Measurements from ENCODE around the gene FST. TPM values are rescaled to one million over a fixed set of nuclear protein-coding genes. Genes with fewer than 3 reads are reported as not detected.
A peak's percentile ranks its signal among the peaks of the same experiment; 100 is the strongest.

FST gene
- total and polyA plus RNA-seq, 2 of the 13 experiments (the other 11 are each of a cell fraction or from before 2014, with no cell fraction given): 38.6 to 136 TPM

- TF ChIP-seq, protein P1, sequence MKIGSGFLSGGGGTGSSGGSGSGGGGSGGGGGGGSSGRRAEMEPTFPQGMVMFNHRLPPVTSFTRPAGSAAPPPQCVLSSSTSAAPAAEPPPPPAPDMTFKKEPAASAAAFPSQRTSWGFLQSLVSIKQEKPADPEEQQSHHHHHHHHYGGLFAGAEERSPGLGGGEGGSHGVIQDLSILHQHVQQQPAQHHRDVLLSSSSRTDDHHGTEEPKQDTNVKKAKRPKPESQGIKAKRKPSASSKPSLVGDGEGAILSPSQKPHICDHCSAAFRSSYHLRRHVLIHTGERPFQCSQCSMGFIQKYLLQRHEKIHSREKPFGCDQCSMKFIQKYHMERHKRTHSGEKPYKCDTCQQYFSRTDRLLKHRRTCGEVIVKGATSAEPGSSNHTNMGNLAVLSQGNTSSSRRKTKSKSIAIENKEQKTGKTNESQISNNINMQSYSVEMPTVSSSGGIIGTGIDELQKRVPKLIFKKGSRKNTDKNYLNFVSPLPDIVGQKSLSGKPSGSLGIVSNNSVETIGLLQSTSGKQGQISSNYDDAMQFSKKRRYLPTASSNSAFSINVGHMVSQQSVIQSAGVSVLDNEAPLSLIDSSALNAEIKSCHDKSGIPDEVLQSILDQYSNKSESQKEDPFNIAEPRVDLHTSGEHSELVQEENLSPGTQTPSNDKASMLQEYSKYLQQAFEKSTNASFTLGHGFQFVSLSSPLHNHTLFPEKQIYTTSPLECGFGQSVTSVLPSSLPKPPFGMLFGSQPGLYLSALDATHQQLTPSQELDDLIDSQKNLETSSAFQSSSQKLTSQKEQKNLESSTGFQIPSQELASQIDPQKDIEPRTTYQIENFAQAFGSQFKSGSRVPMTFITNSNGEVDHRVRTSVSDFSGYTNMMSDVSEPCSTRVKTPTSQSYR (CRISPR knock-in tag; IDR thresholded peaks at IDR 0.05; ENCODE audit: borderline replicate concordance): 0 out of 2 replicates have a peak, but pooled peaks have one; percentile 20
- TF ChIP-seq ZNF274 (CRISPR knock-in tag; IDR thresholded peaks at IDR 0.05) (no peak), ZBTB8A (CRISPR knock-in tag; IDR thresholded peaks at IDR 0.05; ENCODE audit: borderline replicate concordance, low read depth) (0 out of 2 replicates have a peak, but pooled peaks have one; percentile 24), TCF7L2 (IDR thresholded peaks at IDR 0.05; ENCODE audit: low read depth, low read length) (no peak), ZNF329 (CRISPR knock-in tag; IDR thresholded peaks at IDR 0.05; ENCODE audit: low read depth) (no peak), HDAC1 (CRISPR knock-in tag; IDR thresholded peaks at IDR 0.05) (peak; percentile 20; the same call in 1 of the 2 replicates), ZNF431 (CRISPR knock-in tag; IDR thresholded peaks at IDR 0.05; ENCODE audit: borderline replicate concordance, low read depth) (0 out of 2 replicates have a peak, but pooled peaks have one; percentile 13), MLLT10 (CRISPR knock-in tag; IDR thresholded peaks at IDR 0.05) (peak; percentile 65; the same call in 1 of the 2 replicates), ETV5 (CRISPR knock-in tag; IDR thresholded peaks at IDR 0.05; ENCODE audit: borderline replicate concordance) (no peak), FOXM1 (CRISPR knock-in tag; IDR thresholded peaks at IDR 0.05) (no peak), ZFX (CRISPR knock-in tag; IDR thresholded peaks at IDR 0.05; ENCODE audit: low read depth) (peak; percentile 55; the same call in 1 of the 2 replicates), MAF1 (CRISPR knock-in tag; IDR thresholded peaks at IDR 0.05; ENCODE audit: borderline replicate concordance) (no peak), FIP1L1 (IDR thresholded peaks at IDR 0.05; ENCODE audit: borderline replicate concordance, insufficient read depth, low read depth, low read length) (0 out of 2 replicates have a peak, but pooled peaks have one; percentile 71), SAP130 (CRISPR knock-in tag; IDR thresholded peaks at IDR 0.05; ENCODE audit: low read depth) (peak; percentile 50), HOXA3 (CRISPR knock-in tag; IDR thresholded peaks at IDR 0.05) (peak; percentile 37; the same call in 1 of the 2 replicates), THAP11 (CRISPR knock-in tag; IDR thresholded peaks at IDR 0.05) (0 out of 2 replicates have a peak, but pooled peaks have one; percentile 16), PAF1 (CRISPR knock-in tag; IDR thresholded peaks at IDR 0.05) (peak; percentile 67; the same call in 1 of the 2 replicates), PHF8 (CRISPR knock-in tag; IDR thresholded peaks at IDR 0.05) (peak; percentile 67), TRIM24 (CRISPR knock-in tag; IDR thresholded peaks at IDR 0.05) (no peak)
- TF ChIP-seq, protein P2, sequence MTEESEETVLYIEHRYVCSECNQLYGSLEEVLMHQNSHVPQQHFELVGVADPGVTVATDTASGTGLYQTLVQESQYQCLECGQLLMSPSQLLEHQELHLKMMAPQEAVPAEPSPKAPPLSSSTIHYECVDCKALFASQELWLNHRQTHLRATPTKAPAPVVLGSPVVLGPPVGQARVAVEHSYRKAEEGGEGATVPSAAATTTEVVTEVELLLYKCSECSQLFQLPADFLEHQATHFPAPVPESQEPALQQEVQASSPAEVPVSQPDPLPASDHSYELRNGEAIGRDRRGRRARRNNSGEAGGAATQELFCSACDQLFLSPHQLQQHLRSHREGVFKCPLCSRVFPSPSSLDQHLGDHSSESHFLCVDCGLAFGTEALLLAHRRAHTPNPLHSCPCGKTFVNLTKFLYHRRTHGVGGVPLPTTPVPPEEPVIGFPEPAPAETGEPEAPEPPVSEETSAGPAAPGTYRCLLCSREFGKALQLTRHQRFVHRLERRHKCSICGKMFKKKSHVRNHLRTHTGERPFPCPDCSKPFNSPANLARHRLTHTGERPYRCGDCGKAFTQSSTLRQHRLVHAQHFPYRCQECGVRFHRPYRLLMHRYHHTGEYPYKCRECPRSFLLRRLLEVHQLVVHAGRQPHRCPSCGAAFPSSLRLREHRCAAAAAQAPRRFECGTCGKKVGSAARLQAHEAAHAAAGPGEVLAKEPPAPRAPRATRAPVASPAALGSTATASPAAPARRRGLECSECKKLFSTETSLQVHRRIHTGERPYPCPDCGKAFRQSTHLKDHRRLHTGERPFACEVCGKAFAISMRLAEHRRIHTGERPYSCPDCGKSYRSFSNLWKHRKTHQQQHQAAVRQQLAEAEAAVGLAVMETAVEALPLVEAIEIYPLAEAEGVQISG (CRISPR knock-in tag; IDR thresholded peaks at IDR 0.05): no peak
- TF ChIP-seq, protein P3, sequence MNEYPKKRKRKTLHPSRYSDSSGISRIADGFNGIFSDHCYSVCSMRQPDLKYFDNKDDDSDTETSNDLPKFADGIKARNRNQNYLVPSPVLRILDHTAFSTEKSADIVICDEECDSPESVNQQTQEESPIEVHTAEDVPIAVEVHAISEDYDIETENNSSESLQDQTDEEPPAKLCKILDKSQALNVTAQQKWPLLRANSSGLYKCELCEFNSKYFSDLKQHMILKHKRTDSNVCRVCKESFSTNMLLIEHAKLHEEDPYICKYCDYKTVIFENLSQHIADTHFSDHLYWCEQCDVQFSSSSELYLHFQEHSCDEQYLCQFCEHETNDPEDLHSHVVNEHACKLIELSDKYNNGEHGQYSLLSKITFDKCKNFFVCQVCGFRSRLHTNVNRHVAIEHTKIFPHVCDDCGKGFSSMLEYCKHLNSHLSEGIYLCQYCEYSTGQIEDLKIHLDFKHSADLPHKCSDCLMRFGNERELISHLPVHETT (CRISPR knock-in tag; conservative IDR thresholded peaks at IDR 0.05): no peak
- TF ChIP-seq, protein P4, sequence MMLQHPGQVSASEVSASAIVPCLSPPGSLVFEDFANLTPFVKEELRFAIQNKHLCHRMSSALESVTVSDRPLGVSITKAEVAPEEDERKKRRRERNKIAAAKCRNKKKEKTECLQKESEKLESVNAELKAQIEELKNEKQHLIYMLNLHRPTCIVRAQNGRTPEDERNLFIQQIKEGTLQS (CRISPR knock-in tag; IDR thresholded peaks at IDR 0.05): no peak
Measured at GRCh38 chr5:53481887-53482716, 1.7 kb downstream of the FST start (continued).

Measured in HepG2 (cell line).